HG02973 (cell line): ENCODE data around the gene FAM193A.
"Not testable (repeated sequence)": the region's sequence is repeated elsewhere in the genome, so short reads cannot be mapped to it uniquely, and the experiment has no call there.

ENCODE experiments used
- ATAC-seq: cut with Tn5 transposase; IDR thresholded peaks from one replicate; pipeline ENCODE4 v1.9.1; 2021; ENCODE audit warnings: moderate library complexity; ENCODE audit not compliant: unreplicated experiment

FAM193A gene

DNA sequence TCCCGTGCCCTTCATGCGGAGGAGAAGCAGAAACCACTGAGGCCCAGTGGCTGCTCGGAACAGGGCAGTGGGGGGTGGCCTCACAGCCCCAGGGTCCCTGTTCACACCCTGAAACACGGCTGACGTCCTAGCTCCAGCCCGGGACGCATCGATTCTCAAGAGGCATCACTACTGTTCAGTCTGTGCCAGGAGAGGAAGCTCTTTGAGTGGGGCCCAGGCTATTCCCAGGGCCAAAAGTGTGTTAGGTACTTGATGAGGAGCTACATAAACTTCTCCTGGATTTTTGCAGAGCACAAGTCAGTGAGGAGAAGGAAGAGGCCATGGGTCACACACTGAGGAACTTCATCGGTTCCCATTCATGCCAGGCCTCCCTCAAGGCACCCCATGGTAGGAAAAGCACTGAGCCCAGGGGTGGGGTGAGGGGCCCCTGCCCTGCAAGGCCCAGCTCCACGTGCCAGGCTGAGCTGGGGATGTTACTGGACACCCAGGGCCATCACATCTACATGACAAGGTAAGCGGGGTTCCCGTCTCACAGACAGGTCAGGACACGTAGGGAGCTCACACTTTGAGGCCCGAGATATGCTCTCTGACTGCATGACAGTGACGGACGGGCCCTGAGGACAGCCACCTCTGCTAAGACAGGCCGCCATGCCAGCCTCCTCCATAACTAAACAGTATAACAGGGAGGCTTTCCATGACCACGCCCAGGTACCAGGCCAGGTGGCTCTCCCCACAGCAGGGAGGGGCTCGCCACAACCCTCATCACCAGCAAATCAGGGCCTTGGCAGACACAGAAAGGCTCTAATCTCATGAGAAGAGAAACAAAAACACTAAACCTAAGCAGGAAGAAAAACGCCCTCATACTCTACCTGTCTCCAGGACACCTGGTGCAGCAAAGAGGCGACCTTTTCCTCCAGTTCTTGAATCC is 207.3 kb downstream of the FAM193A start:
- ATAC-seq: no peak

- no peak for ATAC-seq
Measured at GRCh38 chr4:2744576-2745270, 208.3 kb downstream of the FAM193A start.

DNA sequence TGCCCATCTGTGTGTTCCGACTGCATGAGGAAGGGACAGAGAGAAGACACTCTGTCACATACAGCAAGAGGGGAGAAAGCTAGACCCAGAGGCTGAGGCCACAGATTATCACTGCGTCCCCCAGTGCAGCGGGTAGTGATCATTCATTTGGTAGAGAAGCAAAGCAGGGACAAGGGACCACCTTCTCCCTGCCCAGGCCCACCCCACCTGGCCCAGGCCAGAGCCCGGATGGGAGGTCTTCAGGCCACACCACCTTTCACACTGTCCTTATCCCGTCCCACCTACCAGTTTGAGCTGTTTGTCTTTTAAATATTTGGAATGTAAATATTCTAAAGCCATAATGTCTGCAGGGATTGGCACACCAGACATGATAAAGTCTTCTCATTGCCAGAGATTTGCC is 209.1 kb downstream of the FAM193A start:
- ATAC-seq: no peak

DNA sequence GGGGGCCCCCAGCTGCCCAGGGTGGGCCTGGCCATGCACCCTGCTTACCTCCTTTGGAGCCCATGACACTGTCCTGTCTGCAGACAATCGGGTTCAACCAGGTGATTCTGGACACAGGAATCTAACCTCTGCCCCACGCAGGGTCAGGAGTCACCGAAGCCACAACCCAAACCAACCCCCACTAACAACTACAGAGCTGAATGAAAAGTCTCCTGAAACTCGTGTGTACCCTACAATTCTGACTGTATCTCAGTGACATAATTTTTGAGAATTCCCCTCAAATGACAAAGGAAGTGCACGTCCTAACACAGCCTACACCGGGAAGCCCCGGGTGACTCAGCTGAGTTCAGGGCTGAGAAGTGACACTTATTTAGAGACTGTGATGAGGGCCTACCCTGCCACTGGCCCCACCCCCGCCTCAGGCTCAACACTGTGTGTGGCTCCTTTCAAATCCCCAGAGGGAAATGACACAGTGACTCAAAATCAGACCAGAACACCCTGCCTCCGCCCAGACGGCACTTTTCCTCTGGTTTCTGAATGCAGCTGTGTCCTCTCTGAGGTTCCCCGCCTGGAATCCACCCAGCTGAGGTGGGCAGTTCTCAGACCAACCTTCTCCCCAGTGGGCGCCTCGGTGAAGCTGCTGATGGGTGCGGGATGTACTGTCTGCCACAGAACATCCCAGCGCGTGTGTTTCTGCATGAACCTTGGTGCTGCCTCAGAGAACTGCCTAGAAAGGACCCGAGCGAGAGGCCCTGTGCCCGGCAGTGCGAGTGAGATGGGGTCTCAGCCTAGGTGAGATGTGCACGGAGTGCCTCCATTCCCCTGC is 209.7 kb downstream of the FAM193A start:
- peak; percentile 86 for ATAC-seq

DNA sequence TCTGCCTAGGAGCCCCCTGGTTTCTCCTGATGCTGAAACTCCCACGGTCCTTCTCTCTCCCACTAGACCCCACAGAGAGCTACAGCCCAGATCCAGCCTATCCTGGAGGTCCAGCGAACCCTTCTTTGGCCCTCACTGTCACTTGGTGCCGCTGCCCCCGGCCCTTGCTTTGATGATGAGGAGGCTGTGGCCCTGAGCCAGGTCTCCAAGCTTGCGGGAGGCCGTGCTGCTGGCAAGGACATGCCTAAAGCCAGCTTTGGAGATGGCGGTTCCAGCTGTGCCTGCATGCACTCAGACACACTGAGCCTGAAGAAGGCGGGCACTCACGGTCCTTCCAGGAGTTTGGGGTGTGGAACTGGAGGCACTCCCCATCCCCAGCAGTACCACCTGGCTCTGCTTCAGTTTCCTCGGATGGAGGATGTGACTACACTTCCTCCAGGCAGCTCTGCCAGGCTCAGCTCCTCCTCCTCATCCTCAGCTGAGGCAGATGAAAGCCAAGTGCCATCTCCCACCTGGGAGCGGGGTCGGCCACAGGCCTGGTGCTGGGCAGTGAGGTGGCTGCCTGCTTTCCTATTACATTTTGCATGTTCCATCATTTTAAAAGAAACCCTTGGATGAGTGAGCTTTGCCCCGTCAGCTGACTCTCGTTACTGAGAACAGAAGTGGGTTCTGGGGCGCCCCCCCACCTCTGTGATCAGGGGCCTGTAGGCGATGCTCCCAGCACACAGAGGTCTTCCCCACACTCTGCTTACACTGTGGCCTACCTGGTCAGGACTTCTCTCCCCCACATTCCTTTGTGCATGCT is 210.6 kb downstream of the FAM193A start:
- ATAC-seq: no peak

GRCh38 chr4:2750719-2751605 is 214.5 kb downstream of the FAM193A start:
- ATAC-seq: no peak

DNA sequence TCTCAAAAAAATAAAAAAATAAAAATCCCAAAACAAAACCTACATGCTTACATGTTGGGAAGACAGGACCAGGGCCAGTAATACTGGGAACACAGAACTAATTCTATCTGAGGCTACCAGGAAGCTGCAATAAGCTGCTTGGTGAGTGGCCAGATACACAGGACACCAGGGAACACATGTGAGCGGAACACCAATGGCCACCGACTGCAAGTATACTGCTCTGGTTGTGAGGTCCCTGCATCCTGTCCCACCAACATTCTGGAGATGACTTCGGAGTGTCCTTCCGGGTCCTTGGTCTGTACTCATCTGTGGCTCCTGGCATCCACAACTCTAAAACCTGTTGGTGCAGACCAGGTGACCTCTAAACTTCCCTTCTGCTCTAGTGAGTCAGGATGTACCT is 217.0 kb downstream of the FAM193A start:
- ATAC-seq: no peak

DNA sequence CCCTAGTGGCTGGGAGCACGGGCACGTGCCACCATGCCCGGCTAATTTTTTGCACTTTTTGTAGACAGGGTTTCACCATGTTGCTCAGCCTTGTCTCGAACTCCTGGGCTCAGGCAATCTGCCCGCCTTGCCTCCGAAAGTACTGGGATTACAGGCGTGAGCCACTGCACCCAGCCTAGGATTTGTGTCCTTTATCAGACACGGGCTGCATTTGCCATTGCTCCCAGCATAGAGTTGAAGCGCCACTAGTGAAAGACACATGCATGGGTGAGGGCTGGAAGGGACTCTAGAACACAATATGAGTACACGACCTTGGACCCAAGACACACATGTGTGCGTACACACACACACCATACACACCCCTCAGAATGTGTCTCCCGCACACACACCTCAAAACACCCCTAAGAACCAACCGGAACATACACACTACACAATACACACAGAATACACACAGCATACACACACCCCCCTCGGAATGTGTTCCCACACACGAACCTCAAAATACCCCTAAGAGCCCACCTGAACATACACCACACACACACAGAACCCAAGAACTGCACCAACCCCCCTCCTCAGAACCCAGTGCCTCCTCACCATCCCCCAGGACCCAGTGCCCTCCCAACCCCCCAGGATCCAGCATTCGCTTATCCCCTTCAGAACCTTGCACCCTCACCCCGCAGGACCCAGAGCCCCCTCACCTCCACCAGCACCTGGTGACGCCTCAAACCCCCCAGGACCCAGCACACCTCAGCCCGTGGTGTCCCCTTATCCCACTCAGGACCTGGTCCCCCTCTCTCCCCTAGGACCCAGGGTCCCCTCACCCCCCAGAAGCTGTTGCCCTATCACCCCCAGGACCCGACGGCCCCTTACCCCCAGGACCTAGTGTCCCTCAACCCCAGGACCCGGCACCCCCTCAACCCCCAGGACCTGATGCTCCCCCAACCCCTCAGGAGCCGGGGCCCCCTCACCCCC is 218.7 kb downstream of the FAM193A start:
- no peak for ATAC-seq

DNA sequence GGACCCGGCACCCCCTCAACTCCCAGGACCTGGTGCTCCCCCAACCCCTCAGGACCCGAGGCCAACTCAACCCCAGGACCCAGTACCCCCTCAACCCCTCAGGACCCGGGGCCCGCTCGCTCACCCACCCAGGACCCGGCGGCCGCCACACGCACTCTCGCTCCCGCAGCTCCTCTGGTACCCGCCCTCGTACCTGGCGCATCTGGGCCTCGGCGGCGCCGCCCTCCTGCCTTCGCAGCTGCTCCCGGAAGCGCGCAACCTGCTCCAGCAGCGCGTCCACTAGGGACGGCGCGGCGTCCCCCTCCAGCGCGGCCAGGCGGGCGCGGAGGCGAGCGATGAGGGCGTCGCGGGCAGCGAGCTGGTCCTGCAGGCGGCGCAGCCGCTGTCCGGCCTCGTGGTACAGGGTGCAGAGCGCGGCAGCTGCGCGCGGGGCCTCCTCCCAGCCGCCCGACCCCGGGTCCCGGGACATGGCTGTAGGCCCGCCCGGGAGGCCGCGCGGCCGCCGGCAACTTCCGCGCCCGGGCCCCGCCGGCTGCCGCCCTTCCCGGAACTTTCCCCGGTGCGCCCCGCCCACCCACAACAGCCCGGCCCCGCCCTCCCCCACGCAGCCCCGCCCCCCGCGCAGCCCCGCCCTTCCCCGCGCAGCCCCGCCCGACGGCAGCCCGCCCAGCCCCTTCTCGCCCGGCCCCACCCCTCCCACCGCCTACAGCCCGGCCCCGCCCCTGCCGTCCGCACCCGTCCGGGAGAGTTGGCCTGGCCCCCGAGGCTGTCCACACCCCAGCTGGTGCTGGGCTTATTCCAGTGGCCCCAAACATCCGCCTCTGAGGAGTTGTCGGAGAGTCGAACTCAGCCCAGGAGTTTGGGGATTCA is 219.6 kb downstream of the FAM193A start, which contains the start of gene TNIP2:
Gene TNIP2 (minus strand): TSS at position 516 of the 870 bp plus-strand sequence. CDS start 47 bp downstream, at position 469.
- no peak for ATAC-seq

DNA sequence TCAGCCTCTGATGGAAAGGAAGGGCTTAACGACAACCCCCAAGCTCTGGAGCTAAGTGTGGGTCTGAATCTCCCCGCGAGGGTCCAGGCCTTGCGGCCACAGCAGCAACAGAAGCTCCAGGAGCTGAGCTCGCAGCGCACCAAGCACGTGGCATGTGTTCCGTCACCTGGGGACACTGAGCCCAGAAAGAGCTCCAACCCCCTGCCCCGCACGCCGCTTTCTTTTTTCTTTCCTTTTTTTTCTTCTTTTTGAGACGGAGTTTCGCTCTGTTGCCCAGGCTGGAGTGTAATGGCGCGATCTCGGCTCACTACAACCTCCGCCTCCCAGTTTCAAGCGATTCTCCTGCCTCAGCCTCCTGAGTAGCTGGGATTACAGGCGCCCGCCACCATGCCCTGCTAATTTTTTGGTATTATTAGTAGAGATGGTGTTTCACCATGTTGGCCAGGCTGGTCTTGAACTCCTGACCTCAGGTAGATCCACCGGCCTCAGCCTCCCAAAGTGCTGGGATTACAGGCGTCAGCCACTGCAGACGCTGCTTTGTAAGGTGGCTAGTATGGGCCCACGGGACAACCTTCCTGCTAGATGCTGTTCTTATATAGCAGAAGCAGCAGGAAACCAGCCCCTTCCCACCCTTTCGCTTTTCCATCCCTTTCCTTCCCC is 220.4 kb downstream of the FAM193A start:
- no peak for ATAC-seq

- no peak for ATAC-seq
Measured at GRCh38 chr4:2757426-2757825, 221.0 kb downstream of the FAM193A start.

DNA sequence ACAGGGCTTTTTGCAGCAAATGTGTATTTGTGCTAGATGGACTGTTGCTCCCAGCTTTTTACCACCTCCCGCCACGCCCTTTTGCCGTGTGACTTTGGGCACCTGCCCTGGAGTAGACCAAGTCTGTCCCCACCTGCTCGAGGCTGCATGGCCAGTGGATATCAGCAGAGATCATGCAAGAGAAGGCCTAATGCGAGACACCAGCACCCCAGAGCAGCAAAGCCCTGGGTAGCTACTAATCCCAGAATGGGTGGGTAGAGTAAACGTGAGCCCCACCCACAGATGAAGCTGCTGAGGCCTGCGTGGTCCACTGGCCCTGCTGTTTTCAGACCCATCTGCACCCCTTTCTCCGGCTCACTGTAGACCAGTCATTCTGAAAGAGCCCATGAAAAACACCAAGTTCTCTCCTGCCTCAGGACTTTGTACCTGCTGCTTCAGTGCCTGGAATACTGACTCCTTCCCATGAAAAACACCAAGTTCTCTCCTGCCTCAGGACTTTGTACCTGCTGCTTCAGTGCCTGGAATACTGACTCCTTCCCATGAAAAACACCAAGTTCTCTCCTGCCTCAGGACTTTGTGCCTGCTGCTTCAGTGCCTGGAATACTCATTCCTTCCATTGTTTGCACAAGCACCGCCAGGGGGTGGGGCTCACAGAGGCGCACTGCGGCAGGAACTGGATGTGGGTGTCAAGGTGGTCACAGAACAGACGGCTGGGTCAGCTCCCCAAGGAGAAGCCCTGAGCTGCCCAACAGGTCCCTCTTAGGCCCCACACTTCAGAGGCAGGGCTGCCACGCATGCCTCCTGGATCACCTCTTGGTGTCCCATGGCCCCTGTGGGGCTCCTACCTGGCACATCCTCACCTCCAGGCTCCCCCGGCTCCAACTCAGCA is 224.8 kb downstream of the FAM193A start:
- no peak for ATAC-seq

DNA sequence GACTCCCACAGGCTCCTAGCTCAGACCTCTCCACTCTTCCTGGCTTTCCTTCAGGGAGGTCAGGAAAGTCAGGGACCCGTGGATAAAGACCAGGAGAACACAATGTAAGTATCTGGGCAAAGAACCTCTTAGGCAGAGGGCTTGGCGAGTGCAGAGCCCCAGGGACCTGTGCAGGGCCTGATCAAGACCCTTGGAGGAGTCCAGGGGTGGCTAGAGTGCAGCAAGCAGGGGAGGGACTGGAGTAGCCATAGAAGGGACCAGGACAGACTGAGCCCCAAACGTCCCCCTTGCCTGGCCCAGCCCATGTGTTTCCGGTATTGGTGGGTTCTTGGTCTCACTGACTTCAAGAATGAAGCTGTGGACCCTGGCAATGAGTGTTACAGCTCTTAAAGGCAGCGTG is 225.6 kb downstream of the FAM193A start:
- ATAC-seq: no peak

GRCh38 chr4:2762486-2763370 is 226.3 kb downstream of the FAM193A start:
- not testable (repeated sequence) for ATAC-seq

DNA sequence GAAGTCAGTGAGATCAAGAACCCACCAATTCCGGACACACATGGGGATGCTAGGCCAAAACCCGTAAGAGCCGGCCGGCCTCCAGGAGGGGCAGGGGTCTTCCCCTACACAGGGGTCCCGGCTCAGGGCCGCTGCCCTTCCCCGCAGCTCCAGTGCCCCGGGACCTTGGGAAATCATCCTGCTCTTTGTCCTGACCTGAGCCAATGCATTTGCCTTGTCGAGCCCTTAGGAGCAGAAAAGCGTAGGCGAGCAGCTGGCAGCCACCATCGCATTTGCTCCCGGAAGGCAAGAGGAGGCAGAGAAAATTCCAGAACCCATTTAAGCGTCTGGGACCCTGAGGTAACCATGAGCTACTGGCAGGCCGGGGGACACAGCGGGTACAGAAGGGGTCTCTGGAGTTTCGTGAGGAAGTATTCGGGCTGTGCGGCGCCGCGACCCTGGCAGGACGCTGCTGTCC is 227.1 kb downstream of the FAM193A start:
- no peak for ATAC-seq
